G401 (cell line): ENCODE data around the gene WNT11. TPM values are rescaled to one million over a fixed set of nuclear protein-coding genes. Genes with fewer than 3 reads are reported as not detected.

Experiments used
- DNase-seq: peaks from one replicate; pipeline ENCODE4 v3.0.0-alpha.2; 2015; ENCODE audit warnings: low spot score
- in situ Hi-C: cut with HindIII; loops from 2 replicates; pipeline ENCODE4 v1.10.0; 2016; ENCODE audit warnings: low sequenced_read_pairs, mixed read lengths
- total RNA-seq: library from RNA; depleted of rRNA; stranded (reverse); fragments of >200 nt; shearing (Covaris generic); gene quantifications from 2 replicates; pipeline ENCODE4 v1.2.3, GENCODE V29; 2014

The WNT11 gene
- total RNA-seq, 1 experiment from 2014 or later, result 21.6 TPM

- in situ Hi-C loops, result no loop called here
- DNase-seq, result peak; percentile 73
Measured at GRCh38 chr11:76186776-76187279, 19.5 kb downstream of the WNT11 start.

- DNase-seq, result peak; percentile 38
- in situ Hi-C loops, result no loop called here
Measured at GRCh38 chr11:76185931-76186401, 20.3 kb downstream of the WNT11 start.

GRCh38 chr11:76185511-76185910 is 20.8 kb downstream of the WNT11 start:
- DNase-seq, result no peak
- in situ Hi-C loops, result no loop called here

GRCh38 chr11:76184551-76184993 is 21.7 kb downstream of the WNT11 start:
- DNase-seq, result no peak
- in situ Hi-C loops, result no loop called here

GRCh38 chr11:76181371-76181770 is 24.9 kb downstream of the WNT11 start:
- no peak for DNase-seq
- in situ Hi-C loops, result no loop called here

GRCh38 chr11:76179147-76179546 is 27.2 kb downstream of the WNT11 start:
- in situ Hi-C loops, result no loop called here
- no peak for DNase-seq

GRCh38 chr11:76177250-76177686 is 29.0 kb downstream of the WNT11 start:
- in situ Hi-C loops, result no loop called here
- no peak for DNase-seq

GRCh38 chr11:76176463-76176862 is 29.8 kb downstream of the WNT11 start:
- DNase-seq, result no peak
- in situ Hi-C loops, result no loop called here

- in situ Hi-C loops, result no loop called here
- DNase-seq, result no peak
Measured at GRCh38 chr11:76175783-76176182, 30.5 kb downstream of the WNT11 start.

- in situ Hi-C loops, result no loop called here
- DNase-seq, result no peak
Measured at GRCh38 chr11:76174330-76174729, 32.0 kb downstream of the WNT11 start.

GRCh38 chr11:76173663-76174062 is 32.6 kb downstream of the WNT11 start:
- in situ Hi-C loops, result no loop called here
- DNase-seq, result no peak

- no peak for DNase-seq
- in situ Hi-C loops, result no loop called here
Measured at GRCh38 chr11:76172583-76172982, 33.7 kb downstream of the WNT11 start.

GRCh38 chr11:76170468-76170867 is 35.8 kb downstream of the WNT11 start:
- DNase-seq, result no peak
- in situ Hi-C loops, result no loop called here

GRCh38 chr11:76169473-76169896 is 36.8 kb downstream of the WNT11 start:
- in situ Hi-C loops, result no loop called here
- no peak for DNase-seq

- DNase-seq, result no peak
- in situ Hi-C loops, result no loop called here
Measured at GRCh38 chr11:76167590-76167989, 38.7 kb downstream of the WNT11 start.

- DNase-seq, result no peak
- in situ Hi-C loops, result no loop called here
Measured at GRCh38 chr11:76166314-76166713, 40.0 kb downstream of the WNT11 start.

GRCh38 chr11:76164861-76165751 is 41.2 kb downstream of the WNT11 start:
- no peak for DNase-seq
- in situ Hi-C loops, result no loop called here

- DNase-seq, result no peak
- in situ Hi-C loops, result no loop called here
Measured at GRCh38 chr11:76164081-76164480, 42.2 kb downstream of the WNT11 start.

GRCh38 chr11:76163289-76163880 is 42.9 kb downstream of the WNT11 start:
- in situ Hi-C loops, result no loop called here

More at GRCh38 chr11:76163289-76163880, 42.9 kb downstream of the WNT11 start:
- DNase-seq, result no peak
